H7 (cell line): Measurements from ENCODE around the gene ATF3. TPM values are rescaled to one million over a fixed set of nuclear protein-coding genes. Genes with fewer than 3 reads are reported as not detected.

Experiments
- total RNA-seq: library from RNA; depleted of rRNA; stranded (reverse); fragments of >200 nt; shearing (Covaris generic); gene quantifications from 2 replicates; pipeline ENCODE4 v1.2.3, GENCODE V29; 2014; rRNA removed

The ATF3 gene
- total RNA-seq, 1 experiment from 2014 or later = 19.2 TPM

Other genes with a start within 250 kb of the ATF3 start
- 41.3 and 49.7 TPM in 2 replicates for gene PACC1, start 193.9 kb upstream of the ATF3 start, total RNA-seq
- 21.9 and 39.8 TPM in 2 replicates for gene NENF, start 175.8 kb upstream of the ATF3 start, total RNA-seq
- 2.5 and 5.8 TPM in 2 replicates for gene BATF3, start 91.1 kb downstream of the ATF3 start, total RNA-seq
- gene NSL1, start 183.0 kb downstream of the ATF3 start, total RNA-seq = 108 and 112 TPM in 2 replicates
- gene TATDN3, start 183.1 kb downstream of the ATF3 start, total RNA-seq = 22.5 and 28.8 TPM in 2 replicates
- 0.38 and 0.63 TPM in 2 replicates for gene SPATA45, start 238.9 kb downstream of the ATF3 start, total RNA-seq
- gene FLVCR1, start 249.5 kb downstream of the ATF3 start, total RNA-seq = 44.8 and 50.6 TPM in 2 replicates